Activated naive CD8-positive, alpha-beta T cell (primary cell): ENCODE data around the gene LCN1.

Experiments
- H3K27ac Mint-ChIP-seq: one replicate; pipeline ENCODE4 v1.8.0; 2021; ENCODE audit warnings: mixed read lengths
- H3K27me3 Mint-ChIP-seq: one replicate; pipeline ENCODE4 v1.8.0; 2021; ENCODE audit warnings: mixed read lengths
- H3K36me3 Mint-ChIP-seq: one replicate; pipeline ENCODE4 v1.8.0; 2021; ENCODE audit warnings: mixed read lengths
- H3K4me1 Mint-ChIP-seq: one replicate; pipeline ENCODE4 v1.8.0; 2021; ENCODE audit warnings: low read depth, mixed read lengths
- H3K4me3 Mint-ChIP-seq: one replicate; pipeline ENCODE4 v1.8.0; 2021; ENCODE audit warnings: mild to moderate bottlenecking, mixed read lengths
- H3K9me3 Mint-ChIP-seq: one replicate; pipeline ENCODE4 v1.8.0; 2021; ENCODE audit warnings: low read depth, mixed read lengths

LCN1 gene

DNA sequence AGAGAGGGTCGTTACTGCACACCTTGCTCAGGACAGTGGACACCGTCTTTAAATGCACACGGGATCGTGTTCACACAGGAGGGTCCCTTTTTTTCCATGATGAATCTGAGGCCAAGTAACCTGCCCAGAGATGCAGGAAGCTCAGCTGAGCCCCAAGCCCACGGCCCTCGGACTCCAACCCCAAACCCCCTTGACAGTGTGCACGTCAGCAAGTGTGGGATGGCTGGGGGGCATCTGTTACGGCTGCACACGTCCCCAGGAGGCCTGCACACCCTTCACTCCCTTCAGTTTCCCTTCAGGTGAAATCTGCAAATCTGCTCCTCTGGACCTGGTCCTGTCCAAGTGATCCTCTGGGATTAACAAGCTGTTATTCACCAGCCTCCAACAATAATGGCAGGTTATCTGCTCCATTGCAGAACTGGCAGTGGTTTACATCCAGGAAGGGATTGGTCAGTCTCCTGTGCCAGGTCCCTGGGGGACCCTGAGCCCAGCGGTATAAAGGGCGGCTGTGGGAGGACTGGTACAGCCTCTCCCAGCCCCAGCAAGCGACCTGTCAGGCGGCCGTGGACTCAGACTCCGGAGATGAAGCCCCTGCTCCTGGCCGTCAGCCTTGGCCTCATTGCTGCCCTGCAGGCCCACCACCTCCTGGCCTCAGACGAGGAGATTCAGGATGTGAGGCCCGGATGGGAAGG, at the start of gene LCN1:
Gene LCN1, plus strand, starts transcription at position 525 of the 692 bp plus-strand sequence. Its CDS starts 58 bp downstream, at position 583.
- Mint-ChIP-seq H3K27me3 (no peaks in the 10 kb centered on the region), H3K9me3 (no peaks in the 10 kb centered on the region), H3K36me3 (no peaks in the 10 kb centered on the region), H3K4me3 (no peak within 1 kb of the TSS), H3K4me1 (no peaks in the 10 kb centered on the region), H3K27ac (no peak within 1 kb of the TSS)

DNA sequence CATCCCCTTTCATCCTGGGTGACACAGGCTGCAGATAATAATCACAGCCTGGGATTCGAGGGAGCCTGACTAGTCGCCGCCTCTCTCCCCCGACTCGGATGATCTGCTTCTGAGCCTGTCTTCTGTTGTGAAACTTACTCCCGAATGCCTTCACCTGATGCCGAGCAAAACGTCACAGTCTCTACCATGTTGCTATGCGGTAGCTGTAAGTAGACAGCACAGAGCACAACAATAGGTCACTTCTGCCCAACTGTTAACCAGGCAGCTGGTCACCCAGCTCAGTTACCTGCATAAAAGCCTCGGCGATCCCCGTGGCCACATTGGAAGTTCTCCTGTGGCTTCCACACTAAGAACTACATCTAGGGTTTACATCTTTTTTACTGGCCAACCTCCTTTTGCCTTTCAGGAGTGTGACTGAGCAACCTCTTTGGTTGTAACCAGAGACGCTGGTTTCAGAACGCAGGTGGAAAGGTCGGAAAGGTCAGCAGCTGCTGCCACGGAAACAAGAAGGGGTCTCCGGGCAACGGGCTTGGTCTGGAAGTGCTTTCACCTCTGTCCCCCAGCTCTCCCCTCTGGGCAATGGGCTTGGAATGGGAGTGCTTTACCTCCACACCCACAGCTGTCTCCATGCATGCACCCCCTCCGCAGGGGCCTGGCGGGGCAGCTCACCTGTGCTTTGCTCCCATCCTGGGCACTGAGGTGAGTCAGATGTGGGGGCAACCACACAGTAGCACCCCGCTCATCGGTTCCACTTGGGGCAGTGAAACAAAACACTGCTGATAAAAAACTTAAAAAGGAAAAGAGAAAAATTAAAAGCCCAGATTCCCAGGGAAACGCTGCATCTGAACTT, 49.2 kb upstream of the LCN1 start:
- H3K27me3 Mint-ChIP-seq: peaks cover 25% of the 10 kb centered on the region
- H3K4me1 Mint-ChIP-seq: peaks cover 5% of the 10 kb centered on the region
- H3K27ac Mint-ChIP-seq: no peak overlapping the region
- H3K4me3 Mint-ChIP-seq: no peak overlapping the region
- H3K9me3 Mint-ChIP-seq: no peaks in the 10 kb centered on the region
- H3K36me3 Mint-ChIP-seq: no peaks in the 10 kb centered on the region

DNA sequence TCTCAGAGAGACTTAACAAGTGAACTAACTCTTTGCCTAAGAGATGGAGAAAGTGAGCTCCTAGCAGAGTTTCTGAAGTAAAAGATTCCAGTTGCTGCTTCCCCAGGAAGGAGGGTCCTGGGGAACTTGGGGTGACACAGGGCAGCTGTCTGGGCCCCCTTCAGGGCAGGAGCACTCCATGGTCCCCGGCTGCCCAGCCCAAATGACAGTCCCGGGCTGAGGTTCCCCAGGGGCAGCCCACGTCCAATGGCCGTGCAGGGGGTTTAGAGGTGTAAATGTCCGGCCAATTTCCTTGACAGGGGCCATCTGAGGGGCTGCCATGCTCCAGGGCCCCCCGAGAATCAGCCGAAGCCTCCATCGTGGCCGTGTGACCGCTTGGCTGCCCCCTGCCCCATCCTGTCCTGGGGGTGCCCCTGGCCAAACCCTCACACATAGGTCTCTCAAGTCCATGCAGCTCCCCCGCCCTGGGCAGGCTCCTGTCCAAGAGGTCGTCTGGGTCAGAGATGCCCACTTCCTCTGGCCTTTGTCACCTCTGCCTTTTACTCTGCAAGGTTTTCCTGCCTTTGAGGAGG, 47.2 kb upstream of the LCN1 start:
- Mint-ChIP-seq H3K9me3 (no peaks in the 10 kb centered on the region), H3K4me1 (peaks cover 3% of the 10 kb centered on the region), H3K4me3 (no peak overlapping the region), H3K27me3 (peaks cover 30% of the 10 kb centered on the region), H3K27ac (no peak overlapping the region), H3K36me3 (no peaks in the 10 kb centered on the region)

DNA sequence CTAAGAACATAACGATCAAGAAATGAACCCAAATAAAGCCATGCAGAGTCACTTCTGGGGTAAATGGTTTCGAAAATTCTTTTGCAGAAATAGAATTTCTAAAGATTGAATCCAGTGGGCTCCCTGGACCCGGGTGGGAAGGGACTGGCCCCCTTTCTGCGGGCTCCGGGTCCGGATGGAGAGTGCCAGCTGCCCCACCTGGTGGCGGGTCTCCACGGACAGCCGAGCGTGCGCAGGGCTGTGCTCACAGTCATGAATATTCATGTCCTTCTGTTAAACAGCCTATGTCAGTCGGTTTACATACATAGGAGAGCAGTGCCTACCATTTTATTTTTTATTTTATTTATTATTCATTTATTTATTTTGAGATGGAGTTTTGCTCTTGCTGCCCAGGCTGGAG, 46.3 kb upstream of the LCN1 start:
- Mint-ChIP-seq H3K27ac (no peak overlapping the region), H3K9me3 (no peaks in the 10 kb centered on the region), H3K4me3 (no peak overlapping the region), H3K27me3 (peaks cover 29% of the 10 kb centered on the region), H3K36me3 (no peaks in the 10 kb centered on the region), H3K4me1 (peaks cover 3% of the 10 kb centered on the region)

DNA sequence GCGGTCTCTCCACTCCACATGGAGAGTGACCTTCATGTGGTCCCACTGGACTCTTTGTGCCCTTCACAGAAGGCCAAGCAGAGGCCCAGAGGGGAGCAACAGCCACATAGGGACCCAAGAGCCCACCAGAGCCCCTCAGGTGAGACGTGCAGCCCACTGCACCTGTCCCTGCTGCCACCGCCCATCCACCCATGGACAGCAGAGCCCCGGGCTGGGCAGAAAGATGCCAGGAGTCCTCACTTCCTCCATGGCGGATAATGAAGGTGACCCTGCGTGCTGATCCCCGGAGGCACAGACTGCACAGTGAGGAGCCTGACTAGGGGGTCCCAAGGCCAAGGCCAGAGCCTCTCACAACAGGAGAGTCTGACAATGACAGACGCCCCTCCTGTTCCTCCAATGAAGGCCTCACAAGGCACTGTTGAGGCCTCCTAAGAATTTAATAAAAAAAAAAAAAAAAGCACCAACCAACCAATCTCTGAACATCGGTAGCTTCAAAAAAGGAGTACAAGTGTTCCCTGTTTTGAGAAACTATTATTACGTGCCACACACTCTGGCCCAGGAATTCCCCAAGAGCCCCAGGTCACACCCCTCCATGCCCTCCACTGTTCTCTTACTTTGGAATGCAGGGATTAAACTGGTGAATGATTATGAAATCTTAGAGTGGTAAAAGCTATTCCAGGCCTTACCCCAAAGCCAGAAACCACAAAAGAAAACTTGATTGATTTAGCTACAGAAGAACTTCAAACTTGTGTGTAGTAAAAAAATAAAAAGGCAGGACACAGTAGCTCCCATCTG, 44.5 kb upstream of the LCN1 start:
- Mint-ChIP-seq H3K4me3 (no peak overlapping the region), H3K27me3 (peaks cover 24% of the 10 kb centered on the region), H3K27ac (no peak overlapping the region), H3K36me3 (no peaks in the 10 kb centered on the region), H3K4me1 (peaks cover 3% of the 10 kb centered on the region), H3K9me3 (no peaks in the 10 kb centered on the region)

DNA sequence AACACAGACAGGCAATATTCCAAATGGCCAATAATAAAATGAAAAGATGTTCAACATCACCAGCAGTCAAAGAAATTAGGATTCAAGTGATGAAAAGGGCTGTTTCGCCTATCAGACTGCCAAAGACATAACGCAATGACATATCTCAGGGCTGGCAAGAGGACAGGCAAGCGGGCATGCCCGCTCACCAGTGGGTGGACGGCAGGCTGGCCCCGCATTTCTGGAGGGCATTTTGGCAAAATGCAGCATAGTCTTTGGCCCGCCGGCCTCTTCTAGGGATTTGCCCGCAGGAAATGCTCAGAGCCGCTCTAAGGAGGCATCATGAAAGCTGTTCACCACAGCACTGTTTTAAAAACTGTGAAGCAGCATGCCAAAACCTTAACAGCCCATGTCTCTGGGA, 43.0 kb upstream of the LCN1 start:
- Mint-ChIP-seq H3K4me1 (peaks cover 7% of the 10 kb centered on the region), H3K27ac (no peak overlapping the region), H3K9me3 (no peaks in the 10 kb centered on the region), H3K27me3 (peaks cover 32% of the 10 kb centered on the region), H3K4me3 (peak overlapping the region; percentile 86), H3K36me3 (no peaks in the 10 kb centered on the region)

DNA sequence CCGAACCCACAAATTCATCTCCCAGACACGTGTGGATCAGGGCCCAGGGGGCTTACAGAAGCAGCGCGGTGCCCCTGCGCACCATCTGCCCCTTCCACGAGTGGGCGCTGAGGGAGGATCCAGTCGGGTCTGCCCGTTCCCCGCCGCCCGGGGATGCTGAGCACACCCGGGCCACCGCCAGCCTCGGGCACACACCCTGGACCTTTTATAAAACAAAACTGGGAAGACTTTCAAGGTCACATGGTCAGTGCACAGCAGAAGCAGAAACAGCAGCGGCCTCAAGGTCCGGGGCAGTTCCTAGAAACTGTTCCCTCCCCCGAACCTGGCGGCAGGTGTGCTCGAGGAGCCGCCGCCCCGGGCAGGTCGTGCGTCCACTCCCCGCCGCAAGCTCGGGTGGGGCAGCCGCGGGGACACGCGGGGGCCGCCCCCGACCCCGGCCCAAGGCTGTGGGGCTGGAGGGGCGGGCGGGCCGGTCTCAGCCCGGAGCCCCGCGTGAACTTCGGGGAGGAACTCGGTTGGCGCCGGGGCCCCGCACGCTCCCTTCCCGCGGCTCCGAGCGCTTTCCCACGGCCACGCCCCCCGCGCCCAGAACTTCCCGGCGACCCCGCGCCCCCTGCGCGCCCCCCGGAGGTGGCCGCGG, 42.3 kb upstream of the LCN1 start:
- peaks cover 7% of the 10 kb centered on the region for H3K4me1 Mint-ChIP-seq
- no peak overlapping the region for H3K27ac Mint-ChIP-seq
- no peaks in the 10 kb centered on the region for H3K9me3 Mint-ChIP-seq
- peaks cover 36% of the 10 kb centered on the region for H3K27me3 Mint-ChIP-seq
- H3K4me3 Mint-ChIP-seq: peak overlapping the region; percentile 86
- no peaks in the 10 kb centered on the region for H3K36me3 Mint-ChIP-seq

DNA sequence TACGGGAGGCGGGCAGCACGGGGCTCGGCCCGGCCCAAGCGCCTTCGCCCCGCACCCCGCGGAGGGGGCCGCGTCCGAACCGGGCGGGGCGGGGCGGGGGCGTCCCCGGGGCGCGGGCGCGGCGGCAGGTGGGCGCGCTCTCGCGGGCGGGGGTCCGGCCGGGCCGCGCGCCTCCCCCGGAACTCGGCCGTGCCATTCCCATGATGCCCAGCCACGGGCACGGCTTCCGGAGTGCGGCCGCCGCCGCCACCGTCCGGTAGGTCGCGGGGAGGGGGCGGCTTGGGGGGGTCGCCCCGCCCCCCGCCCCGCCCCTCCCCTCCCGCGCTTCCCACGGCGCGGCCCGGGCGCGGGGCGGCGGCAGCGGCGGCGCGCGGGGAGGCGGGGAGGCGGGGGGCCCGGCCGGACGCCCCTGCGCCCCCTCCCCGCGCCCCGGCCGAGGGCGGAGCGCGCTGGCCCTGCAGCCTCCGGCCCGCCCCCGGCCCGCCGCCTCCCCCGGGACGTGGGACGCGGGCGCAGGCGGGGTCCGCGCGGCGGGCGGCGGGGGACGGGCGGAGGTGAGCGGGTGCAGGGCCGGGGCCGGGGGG, 41.7 kb upstream of the LCN1 start, which contains the start of gene PPP1R26:
Gene PPP1R26, plus strand, starts transcription at position 314 of the 584 bp plus-strand sequence. CDS start 4,729 bp downstream, outside the sequence.
- no peaks in the 10 kb centered on the region for H3K36me3 Mint-ChIP-seq
- H3K4me1 Mint-ChIP-seq: peaks cover 7% of the 10 kb centered on the region
- H3K4me3 Mint-ChIP-seq: peak within 1 kb of the TSS; percentile 86
- no peak within 1 kb of the TSS for H3K27ac Mint-ChIP-seq
- no peaks in the 10 kb centered on the region for H3K9me3 Mint-ChIP-seq
- H3K27me3 Mint-ChIP-seq: peaks cover 36% of the 10 kb centered on the region

DNA sequence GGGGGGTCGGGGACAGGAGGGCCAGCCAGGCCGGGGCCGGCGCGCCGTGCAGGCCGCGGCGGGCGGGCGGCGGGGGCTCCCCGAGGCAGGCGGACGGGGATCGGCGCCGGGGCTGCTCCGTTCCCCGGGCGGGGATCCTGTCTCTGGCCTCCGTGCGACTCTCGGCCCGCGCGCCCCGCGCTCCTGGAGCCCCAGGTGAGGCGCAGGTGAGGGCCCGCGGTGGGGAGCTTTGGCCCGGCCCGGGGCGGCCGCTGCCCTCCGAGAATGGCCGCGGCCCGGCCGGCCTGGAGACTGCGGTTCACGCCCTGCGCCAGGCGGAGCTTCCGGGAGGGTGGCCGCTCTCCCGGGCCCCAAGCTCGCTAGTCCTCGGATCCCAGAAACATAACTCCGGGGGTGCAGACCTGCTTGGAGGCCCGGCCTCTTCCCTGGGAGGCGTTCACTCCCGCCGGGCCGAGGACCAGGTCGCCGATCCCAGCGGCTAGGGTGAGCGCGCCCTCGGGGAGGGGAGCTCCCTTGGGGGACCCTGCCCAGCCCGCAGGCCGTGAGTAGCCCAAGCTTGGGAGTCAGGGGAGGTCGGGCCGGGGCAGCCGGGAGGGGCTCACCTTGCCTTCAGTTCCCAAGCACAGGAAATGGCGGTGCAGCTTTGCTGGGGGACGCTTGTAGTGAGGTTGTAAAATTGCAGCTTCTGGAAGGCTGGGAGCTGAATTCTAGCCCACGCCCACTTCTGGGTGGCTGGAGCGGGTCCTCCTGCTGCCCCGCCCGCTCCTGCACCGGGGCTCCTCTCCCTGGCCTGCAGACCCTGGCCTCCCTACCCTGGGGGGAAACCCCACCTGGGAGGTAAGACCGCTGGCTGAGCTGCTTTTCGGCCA, 40.9 kb upstream of the LCN1 start:
- Mint-ChIP-seq H3K4me3 (peak overlapping the region; percentile 30), H3K27me3 (peaks cover 36% of the 10 kb centered on the region), H3K4me1 (peaks cover 7% of the 10 kb centered on the region), H3K27ac (no peak overlapping the region), H3K9me3 (no peaks in the 10 kb centered on the region), H3K36me3 (no peaks in the 10 kb centered on the region)

DNA sequence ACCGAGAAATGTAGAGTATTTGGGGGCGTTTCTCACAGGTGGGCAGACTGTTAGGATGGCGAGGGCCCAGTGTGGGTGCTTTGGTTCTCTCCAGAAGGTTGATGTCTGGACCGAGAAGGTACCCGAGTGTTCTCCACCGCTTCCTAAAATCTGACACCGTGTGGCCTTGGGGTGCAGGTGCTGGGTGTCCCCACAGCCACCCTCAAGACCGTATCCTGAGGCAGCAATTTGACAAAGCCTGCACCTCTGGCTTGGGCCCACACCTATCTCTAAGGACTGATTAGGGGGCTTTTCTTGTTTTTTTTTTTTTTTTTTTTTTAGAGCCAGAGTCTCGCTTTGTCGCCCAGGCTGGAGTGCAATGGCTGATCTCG, 40.3 kb upstream of the LCN1 start:
- H3K36me3 Mint-ChIP-seq: no peaks in the 10 kb centered on the region
- H3K27me3 Mint-ChIP-seq: peaks cover 33% of the 10 kb centered on the region
- H3K4me3 Mint-ChIP-seq: peak overlapping the region; percentile 30
- no peak overlapping the region for H3K27ac Mint-ChIP-seq
- H3K9me3 Mint-ChIP-seq: no peaks in the 10 kb centered on the region
- peaks cover 7% of the 10 kb centered on the region for H3K4me1 Mint-ChIP-seq

DNA sequence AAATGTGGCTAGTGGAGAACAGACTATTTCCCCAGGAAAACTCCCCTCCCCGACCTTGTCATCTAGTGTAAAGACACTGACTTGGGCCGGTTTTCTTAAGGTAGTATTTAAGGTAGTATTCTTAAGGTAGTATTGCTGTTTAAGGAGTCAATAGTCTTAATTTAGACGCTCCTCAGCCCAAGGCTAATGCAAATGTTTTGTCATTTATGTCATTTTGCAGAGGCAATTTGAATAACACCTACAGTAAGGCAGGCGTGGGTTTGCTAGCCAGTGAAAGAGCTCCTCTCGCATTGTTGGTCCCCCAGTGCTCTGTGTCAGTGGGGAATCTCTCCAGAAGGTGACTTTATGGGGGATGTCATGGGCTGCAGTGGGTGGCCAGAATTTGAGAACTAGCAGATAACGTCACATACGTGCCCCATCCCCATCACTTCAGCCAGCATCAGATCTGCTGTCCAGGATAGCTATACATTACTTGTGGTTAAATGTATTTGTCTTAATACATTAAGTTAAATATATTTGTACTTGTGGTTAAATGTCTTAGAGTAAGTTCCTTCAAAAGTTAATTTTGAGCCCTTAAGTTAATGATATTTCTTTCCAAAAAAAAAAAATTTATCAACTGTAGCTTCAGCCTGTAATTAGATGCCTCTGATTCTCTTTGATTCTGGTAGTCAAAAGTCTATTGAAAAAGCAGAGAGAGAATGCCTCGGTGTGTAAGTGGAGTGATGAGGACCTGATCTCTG, 39.1 kb upstream of the LCN1 start:
- H3K27me3 Mint-ChIP-seq: peaks cover 30% of the 10 kb centered on the region
- no peaks in the 10 kb centered on the region for H3K36me3 Mint-ChIP-seq

DNA sequence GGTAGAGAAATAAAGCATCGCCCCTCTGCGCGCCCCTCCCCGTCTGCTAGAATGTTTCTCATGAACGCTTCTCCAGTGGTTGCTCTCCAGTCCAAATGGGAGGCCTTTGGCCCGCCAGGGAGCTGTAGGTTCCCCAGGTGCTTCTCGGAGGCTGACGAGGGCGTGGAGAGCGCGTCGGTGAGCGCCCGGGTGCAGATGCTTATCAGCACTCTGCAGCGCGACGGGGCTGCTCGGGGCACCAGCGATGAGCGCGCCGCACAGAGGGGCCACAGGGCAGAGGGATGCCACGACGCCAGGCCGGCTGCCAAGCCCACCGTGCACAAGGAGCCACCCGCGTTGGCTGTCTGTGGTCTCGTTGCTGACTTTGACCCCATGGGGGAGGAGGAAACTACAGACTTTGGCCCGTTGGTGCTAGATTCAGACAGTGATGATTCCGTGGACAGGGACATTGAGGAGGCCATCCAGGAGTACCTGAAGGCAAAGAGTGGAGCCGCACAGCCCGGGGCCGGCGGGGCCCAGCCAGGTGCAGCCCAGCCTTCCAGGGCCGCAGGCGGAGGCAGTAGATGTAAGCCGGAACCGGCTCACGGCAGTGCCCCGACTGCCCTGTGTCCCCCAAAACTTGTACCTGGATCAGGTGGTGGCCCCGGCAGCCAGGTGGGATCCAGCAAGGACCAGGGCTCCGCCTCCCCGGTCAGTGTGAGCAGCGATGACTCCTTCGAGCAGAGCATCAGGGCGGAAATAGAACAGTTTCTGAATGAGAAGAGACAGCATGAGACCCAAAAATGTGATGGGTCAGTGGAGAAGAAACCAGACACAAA, 36.6 kb upstream of the LCN1 start:
- Mint-ChIP-seq H3K9me3 (no peaks in the 10 kb centered on the region), H3K27me3 (peaks cover 20% of the 10 kb centered on the region), H3K4me1 (peaks cover 5% of the 10 kb centered on the region), H3K36me3 (no peaks in the 10 kb centered on the region), H3K4me3 (no peak overlapping the region), H3K27ac (no peak overlapping the region)

More for the DNA sequence above, 39.1 kb upstream of the LCN1 start:
- no peak overlapping the region for H3K27ac Mint-ChIP-seq
- no peaks in the 10 kb centered on the region for H3K9me3 Mint-ChIP-seq
- peak overlapping the region; percentile 30 for H3K4me3 Mint-ChIP-seq
- H3K4me1 Mint-ChIP-seq: peaks cover 7% of the 10 kb centered on the region
